HEK293 (cell line): ENCODE measurements around the gene TMEM181.

Experiments used
- GLI4 ChIP-seq: fragments of 450-650 bp; formaldehyde crosslinking; IDR thresholded peaks from 2 replicates; pipeline ENCODE4 v1.5.1; 2016; ENCODE audit warnings: missing biosample characterization, missing genetic modification characterization
- HOXA7 ChIP-seq: sonication (generic); formaldehyde crosslinking; IDR thresholded peaks from 2 replicates; pipeline ENCODE4 v1.8.1; 2022; ENCODE audit warnings: missing genetic modification reagents, borderline replicate concordance
- HOXD13 ChIP-seq: sonication (generic); formaldehyde crosslinking; IDR thresholded peaks from 2 replicates; pipeline ENCODE4 v1.8.0; 2022; ENCODE audit warnings: missing genetic modification reagents, borderline replicate concordance
- OSR2 ChIP-seq: fragments of 450-650 bp; formaldehyde crosslinking; IDR thresholded peaks from 2 replicates; pipeline ENCODE4 v1.5.1; 2016; ENCODE audit warnings: missing biosample characterization, missing genetic modification characterization
- YY2 ChIP-seq: fragments of 450-650 bp; formaldehyde crosslinking; IDR thresholded peaks from 2 replicates; pipeline ENCODE4 v1.5.1; 2016; ENCODE audit warnings: missing biosample characterization, missing genetic modification characterization
- ZNF2 ChIP-seq: fragments of 450-650 bp; formaldehyde crosslinking; IDR thresholded peaks from 2 replicates; pipeline ENCODE4 v1.5.1; 2016; ENCODE audit warnings: missing biosample characterization, missing genetic modification characterization
- ZNF24 ChIP-seq: fragments of 450-650 bp; formaldehyde crosslinking; IDR thresholded peaks from 2 replicates; pipeline ENCODE4 v1.5.1; 2016; ENCODE audit warnings: missing biosample characterization, missing genetic modification characterization
- ZNF292 ChIP-seq: fragments of 450-650 bp; formaldehyde crosslinking; IDR thresholded peaks from 2 replicates; pipeline ENCODE4 v1.5.1; 2016; ENCODE audit warnings: low read depth, missing biosample characterization, missing genetic modification characterization, borderline replicate concordance
- ZNF366 ChIP-seq: fragments of 450-650 bp; formaldehyde crosslinking; conservative IDR thresholded peaks from 2 replicates; pipeline ENCODE4 v1.5.1; 2016; ENCODE audit warnings: missing biosample characterization, missing genetic modification characterization
- ZNF416 ChIP-seq: fragments of 450-650 bp; formaldehyde crosslinking; IDR thresholded peaks from 2 replicates; pipeline ENCODE4 v1.5.1; 2016; ENCODE audit warnings: missing biosample characterization, missing genetic modification characterization
- ZNF521 ChIP-seq: fragments of 450-650 bp; formaldehyde crosslinking; IDR thresholded peaks from 2 replicates; pipeline ENCODE4 v1.5.1; 2017; ENCODE audit warnings: missing biosample characterization, mild to moderate bottlenecking, missing genetic modification characterization
- ZNF555 ChIP-seq: fragments of 450-650 bp; formaldehyde crosslinking; conservative IDR thresholded peaks from 2 replicates; pipeline ENCODE4 v1.5.1; 2017; ENCODE audit warnings: missing biosample characterization, mild to moderate bottlenecking, missing genetic modification characterization, inconsistent platforms
- ZNF560 ChIP-seq: fragments of 450-650 bp; formaldehyde crosslinking; IDR thresholded peaks from 2 replicates; pipeline ENCODE4 v1.5.1; 2017; ENCODE audit warnings: missing biosample characterization, missing genetic modification characterization, borderline replicate concordance
- ZNF670 ChIP-seq: fragments of 450-650 bp; formaldehyde crosslinking; IDR thresholded peaks from 2 replicates; pipeline ENCODE4 v1.5.1; 2016; ENCODE audit warnings: missing biosample characterization, missing genetic modification characterization, low read depth
- ZNF777 ChIP-seq: fragments of 450-650 bp; formaldehyde crosslinking; IDR thresholded peaks from 2 replicates; pipeline ENCODE4 v1.5.1; 2017; ENCODE audit warnings: missing biosample characterization, missing genetic modification characterization, borderline replicate concordance
- ZNF785 ChIP-seq: fragments of 450-650 bp; formaldehyde crosslinking; IDR thresholded peaks from 2 replicates; pipeline ENCODE4 v1.5.1; 2016; ENCODE audit warnings: missing biosample characterization, missing genetic modification characterization
- ZNF830 ChIP-seq: fragments of 450-650 bp; IDR thresholded peaks from 2 replicates; pipeline ENCODE4 v1.5.0; 2018; ENCODE audit warnings: missing biosample characterization, missing genetic modification characterization, low read depth, mild to moderate bottlenecking, moderate library complexity
- ZSCAN16 ChIP-seq: fragments of 450-650 bp; formaldehyde crosslinking; IDR thresholded peaks from 2 replicates; pipeline ENCODE4 v1.5.1; 2016; ENCODE audit warnings: missing biosample characterization, missing genetic modification characterization
- ZXDB ChIP-seq: fragments of 450-650 bp; formaldehyde crosslinking; IDR thresholded peaks from 2 replicates; pipeline ENCODE4 v1.5.1; 2016; ENCODE audit warnings: missing biosample characterization, missing genetic modification characterization
- TF ChIP-seq, protein P1 (sequence below): fragments of 450-650 bp; formaldehyde crosslinking; IDR thresholded peaks from 2 replicates; pipeline ENCODE4 v1.5.1; 2017; ENCODE audit warnings: missing biosample characterization, missing genetic modification characterization
- TF ChIP-seq, protein P2 (sequence below): fragments of 450-650 bp; formaldehyde crosslinking; IDR thresholded peaks from 2 replicates; pipeline ENCODE4; 2016; ENCODE audit warnings: missing biosample characterization, missing genetic modification characterization
- TF ChIP-seq, protein P3 (sequence below): fragments of 450-650 bp; formaldehyde crosslinking; IDR thresholded peaks from 2 replicates; pipeline ENCODE4 v1.5.0; 2017; ENCODE audit warnings: missing biosample characterization, missing genetic modification characterization, borderline replicate concordance
- TF ChIP-seq, protein P4 (sequence below): fragments of 450-650 bp; IDR thresholded peaks from 2 replicates; pipeline ENCODE4 v1.5.1; 2018; ENCODE audit warnings: missing biosample characterization, mild to moderate bottlenecking, missing genetic modification characterization
- TF ChIP-seq, protein P5 (sequence below): IDR thresholded peaks from 2 replicates; pipeline ENCODE4 v1.6.1; 2011; ENCODE audit warnings: mild to moderate bottlenecking, low read depth, low read length, borderline replicate concordance
- TF ChIP-seq, protein P6 (sequence below): fragments of 450-650 bp; formaldehyde crosslinking; IDR thresholded peaks from 2 replicates; pipeline ENCODE4 v1.5.1; 2016; ENCODE audit warnings: missing biosample characterization, missing genetic modification characterization
- TF ChIP-seq, protein P7 (sequence below): fragments of 450-650 bp; formaldehyde crosslinking; IDR thresholded peaks from 2 replicates; pipeline ENCODE4 v1.5.1; 2016; ENCODE audit warnings: missing biosample characterization, missing genetic modification characterization
- TF ChIP-seq, protein P8 (sequence below): fragments of 450-650 bp; formaldehyde crosslinking; IDR thresholded peaks from 2 replicates; pipeline ENCODE4 v1.5.1; 2016; ENCODE audit warnings: missing biosample characterization, missing genetic modification characterization

Gene TMEM181

DNA sequence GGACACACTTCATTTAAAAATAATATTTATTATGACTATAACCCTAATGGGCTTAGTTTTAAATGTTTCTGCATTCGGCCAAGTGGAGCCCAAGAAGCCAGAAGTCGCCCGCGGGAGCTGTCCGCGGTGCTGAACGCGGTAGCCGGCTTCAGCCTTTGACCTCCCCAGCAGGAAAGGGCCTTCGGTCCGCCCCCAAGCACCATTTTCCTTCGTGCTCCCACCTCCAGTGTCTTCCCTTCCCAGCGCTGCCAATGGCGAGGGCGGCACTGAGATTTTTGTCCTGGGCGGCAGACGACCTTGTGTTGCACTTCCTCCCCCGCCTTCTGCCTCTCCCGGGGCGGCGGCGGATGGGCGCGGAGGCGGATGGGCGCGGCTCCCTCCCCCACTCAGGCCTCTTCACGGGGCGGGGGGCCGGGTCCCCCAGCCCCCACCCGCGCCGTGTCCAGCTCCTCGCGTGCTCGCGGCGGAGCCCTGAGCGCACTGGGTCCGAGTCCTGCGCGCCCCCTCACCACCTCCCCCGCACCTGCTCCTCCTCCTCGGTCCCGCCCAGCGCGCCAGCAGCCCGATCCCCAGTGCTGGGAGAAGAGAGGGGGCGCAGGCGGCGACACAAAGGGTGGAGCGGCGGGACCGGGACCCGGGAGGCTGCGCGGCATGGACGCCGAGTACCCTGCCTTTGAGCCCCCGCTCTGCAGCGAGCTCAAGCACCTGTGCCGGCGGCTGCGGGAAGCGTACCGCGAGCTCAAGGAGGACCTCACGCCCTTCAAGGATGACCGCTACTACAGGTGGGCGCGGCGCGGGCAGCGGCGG, 23.6 kb upstream of the TMEM181 start (continued):
- TF ChIP-seq ZNF555 (tag by site-specific recombination) (no peak), YY2 (tag by site-specific recombination) (peak; percentile 25; the same call in 1 of the 2 replicates), ZNF366 (tag by site-specific recombination) (peak; percentile 37; the same call in 1 of the 2 replicates), ZXDB (peak; percentile 48), ZNF785 (tag by site-specific recombination) (peak; percentile 80; the same call in 1 of the 2 replicates), ZNF777 (tag by site-specific recombination) (peak; percentile 49; the same call in 1 of the 2 replicates), ZNF670 (tag by site-specific recombination) (no peak), HOXD13 (CRISPR knock-in tag) (no peak), ZNF24 (peak; percentile 62; the same call in 1 of the 2 replicates), ZNF416 (no peak), HOXA7 (no peak), OSR2 (peak; percentile 77), ZSCAN16 (no peak), ZNF292 (tag by site-specific recombination) (no peak), ZNF830 (tag by site-specific recombination) (no peak), ZNF2 (tag by site-specific recombination) (no peak), GLI4 (tag by site-specific recombination) (no peak), ZNF560 (tag by site-specific recombination) (no peak), ZNF521 (no peak)
- TF ChIP-seq, protein P1, sequence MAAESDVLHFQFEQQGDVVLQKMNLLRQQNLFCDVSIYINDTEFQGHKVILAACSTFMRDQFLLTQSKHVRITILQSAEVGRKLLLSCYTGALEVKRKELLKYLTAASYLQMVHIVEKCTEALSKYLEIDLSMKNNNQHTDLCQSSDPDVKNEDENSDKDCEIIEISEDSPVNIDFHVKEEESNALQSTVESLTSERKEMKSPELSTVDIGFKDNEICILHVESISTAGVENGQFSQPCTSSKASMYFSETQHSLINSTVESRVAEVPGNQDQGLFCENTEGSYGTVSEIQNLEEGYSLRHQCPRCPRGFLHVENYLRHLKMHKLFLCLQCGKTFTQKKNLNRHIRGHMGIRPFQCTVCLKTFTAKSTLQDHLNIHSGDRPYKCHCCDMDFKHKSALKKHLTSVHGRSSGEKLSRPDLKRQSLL (tag by site-specific recombination): no peak
- TF ChIP-seq, protein P2, sequence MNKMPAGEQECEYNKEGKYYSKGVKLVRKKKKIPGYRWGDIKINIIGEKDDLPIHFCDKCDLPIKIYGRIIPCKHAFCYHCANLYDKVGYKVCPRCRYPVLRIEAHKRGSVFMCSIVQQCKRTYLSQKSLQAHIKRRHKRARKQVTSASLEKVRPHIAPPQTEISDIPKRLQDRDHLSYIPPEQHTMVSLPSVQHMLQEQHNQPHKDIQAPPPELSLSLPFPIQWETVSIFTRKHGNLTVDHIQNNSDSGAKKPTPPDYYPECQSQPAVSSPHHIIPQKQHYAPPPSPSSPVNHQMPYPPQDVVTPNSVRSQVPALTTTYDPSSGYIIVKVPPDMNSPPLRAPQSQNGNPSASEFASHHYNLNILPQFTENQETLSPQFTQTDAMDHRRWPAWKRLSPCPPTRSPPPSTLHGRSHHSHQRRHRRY (tag by site-specific recombination): no peak
- TF ChIP-seq, protein P3, sequence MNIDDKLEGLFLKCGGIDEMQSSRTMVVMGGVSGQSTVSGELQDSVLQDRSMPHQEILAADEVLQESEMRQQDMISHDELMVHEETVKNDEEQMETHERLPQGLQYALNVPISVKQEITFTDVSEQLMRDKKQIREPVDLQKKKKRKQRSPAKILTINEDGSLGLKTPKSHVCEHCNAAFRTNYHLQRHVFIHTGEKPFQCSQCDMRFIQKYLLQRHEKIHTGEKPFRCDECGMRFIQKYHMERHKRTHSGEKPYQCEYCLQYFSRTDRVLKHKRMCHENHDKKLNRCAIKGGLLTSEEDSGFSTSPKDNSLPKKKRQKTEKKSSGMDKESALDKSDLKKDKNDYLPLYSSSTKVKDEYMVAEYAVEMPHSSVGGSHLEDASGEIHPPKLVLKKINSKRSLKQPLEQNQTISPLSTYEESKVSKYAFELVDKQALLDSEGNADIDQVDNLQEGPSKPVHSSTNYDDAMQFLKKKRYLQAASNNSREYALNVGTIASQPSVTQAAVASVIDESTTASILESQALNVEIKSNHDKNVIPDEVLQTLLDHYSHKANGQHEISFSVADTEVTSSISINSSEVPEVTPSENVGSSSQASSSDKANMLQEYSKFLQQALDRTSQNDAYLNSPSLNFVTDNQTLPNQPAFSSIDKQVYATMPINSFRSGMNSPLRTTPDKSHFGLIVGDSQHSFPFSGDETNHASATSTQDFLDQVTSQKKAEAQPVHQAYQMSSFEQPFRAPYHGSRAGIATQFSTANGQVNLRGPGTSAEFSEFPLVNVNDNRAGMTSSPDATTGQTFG (tag by site-specific recombination): no peak
- TF ChIP-seq, protein P4, sequence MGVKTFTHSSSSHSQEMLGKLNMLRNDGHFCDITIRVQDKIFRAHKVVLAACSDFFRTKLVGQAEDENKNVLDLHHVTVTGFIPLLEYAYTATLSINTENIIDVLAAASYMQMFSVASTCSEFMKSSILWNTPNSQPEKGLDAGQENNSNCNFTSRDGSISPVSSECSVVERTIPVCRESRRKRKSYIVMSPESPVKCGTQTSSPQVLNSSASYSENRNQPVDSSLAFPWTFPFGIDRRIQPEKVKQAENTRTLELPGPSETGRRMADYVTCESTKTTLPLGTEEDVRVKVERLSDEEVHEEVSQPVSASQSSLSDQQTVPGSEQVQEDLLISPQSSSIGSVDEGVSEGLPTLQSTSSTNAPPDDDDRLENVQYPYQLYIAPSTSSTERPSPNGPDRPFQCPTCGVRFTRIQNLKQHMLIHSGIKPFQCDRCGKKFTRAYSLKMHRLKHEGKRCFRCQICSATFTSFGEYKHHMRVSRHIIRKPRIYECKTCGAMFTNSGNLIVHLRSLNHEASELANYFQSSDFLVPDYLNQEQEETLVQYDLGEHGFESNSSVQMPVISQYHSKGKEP (tag by site-specific recombination): peak; percentile 35; the same call in 1 of the 2 replicates
- TF ChIP-seq, protein P5, sequence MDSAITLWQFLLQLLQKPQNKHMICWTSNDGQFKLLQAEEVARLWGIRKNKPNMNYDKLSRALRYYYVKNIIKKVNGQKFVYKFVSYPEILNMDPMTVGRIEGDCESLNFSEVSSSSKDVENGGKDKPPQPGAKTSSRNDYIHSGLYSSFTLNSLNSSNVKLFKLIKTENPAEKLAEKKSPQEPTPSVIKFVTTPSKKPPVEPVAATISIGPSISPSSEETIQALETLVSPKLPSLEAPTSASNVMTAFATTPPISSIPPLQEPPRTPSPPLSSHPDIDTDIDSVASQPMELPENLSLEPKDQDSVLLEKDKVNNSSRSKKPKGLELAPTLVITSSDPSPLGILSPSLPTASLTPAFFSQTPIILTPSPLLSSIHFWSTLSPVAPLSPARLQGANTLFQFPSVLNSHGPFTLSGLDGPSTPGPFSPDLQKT: no peak
- TF ChIP-seq, protein P6, sequence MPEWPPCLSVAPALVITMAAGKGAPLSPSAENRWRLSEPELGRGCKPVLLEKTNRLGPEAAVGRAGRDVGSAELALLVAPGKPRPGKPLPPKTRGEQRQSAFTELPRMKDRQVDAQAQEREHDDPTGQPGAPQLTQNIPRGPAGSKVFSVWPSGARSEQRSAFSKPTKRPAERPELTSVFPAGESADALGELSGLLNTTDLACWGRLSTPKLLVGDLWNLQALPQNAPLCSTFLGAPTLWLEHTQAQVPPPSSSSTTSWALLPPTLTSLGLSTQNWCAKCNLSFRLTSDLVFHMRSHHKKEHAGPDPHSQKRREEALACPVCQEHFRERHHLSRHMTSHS: no peak
- TF ChIP-seq, protein P7, sequence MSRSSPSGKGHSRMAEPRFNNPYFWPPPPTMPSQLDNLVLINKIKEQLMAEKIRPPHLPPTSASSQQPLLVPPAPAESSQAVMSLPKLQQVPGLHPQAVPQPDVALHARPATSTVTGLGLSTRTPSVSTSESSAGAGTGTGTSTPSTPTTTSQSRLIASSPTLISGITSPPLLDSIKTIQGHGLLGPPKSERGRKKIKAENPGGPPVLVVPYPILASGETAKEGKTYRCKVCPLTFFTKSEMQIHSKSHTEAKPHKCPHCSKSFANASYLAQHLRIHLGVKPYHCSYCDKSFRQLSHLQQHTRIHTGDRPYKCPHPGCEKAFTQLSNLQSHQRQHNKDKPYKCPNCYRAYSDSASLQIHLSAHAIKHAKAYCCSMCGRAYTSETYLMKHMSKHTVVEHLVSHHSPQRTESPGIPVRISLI (tag by site-specific recombination): no peak
- TF ChIP-seq, protein P8, sequence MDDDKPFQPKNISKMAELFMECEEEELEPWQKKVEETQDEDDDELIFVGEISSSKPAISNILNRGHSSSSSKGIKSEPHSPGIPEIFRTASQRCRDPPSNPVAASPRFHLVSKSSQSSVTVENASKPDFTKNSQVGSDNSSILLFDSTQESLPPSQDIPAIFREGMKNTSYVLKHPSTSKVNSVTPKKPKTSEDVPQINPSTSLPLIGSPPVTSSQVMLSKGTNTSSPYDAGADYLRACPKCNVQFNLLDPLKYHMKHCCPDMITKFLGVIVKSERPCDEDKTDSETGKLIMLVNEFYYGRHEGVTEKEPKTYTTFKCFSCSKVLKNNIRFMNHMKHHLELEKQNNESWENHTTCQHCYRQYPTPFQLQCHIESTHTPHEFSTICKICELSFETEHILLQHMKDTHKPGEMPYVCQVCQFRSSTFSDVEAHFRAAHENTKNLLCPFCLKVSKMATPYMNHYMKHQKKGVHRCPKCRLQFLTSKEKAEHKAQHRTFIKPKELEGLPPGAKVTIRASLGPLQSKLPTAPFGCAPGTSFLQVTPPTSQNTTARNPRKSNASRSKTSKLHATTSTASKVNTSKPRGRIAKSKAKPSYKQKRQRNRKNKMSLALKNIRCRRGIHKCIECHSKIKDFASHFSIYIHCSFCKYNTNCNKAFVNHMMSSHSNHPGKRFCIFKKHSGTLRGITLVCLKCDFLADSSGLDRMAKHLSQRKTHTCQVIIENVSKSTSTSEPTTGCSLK (tag by site-specific recombination): no peak
